AG04449 (cell line): ENCODE results near the gene PLGLB2.
"Not testable (repeated sequence)": the region's sequence is repeated elsewhere in the genome, so short reads cannot be mapped to it uniquely, and the experiment has no call there.

ENCODE experiments used
- CTCF ChIA-PET: fragments of 350-600 bp; formaldehyde crosslinking; extraction: SDS; loops from one replicate; lab custom pipeline; 2021; ENCODE audit warnings: antibody characterized with exemption; lab: Yijun Ruan, JAX
- POLR2A ChIA-PET: fragments of 400-600, 350-600 bp; formaldehyde crosslinking; extraction: SDS; loops from one replicate; lab custom pipeline; 2020; ENCODE audit warnings: antibody characterized with exemption, inconsistent platforms; lab: Yijun Ruan, JAX
- DNase-seq: peaks from one replicate; pipeline ENCODE4 v3.0.0-alpha.2; 2010; ENCODE audit warnings: low read depth, low spot score
- H3K4me3 ChIP-seq: 2 replicates; pipeline ENCODE4 v1.5.1; 2011; ENCODE audit warnings: low read depth, mild to moderate bottlenecking, control low read depth, low read length

The PLGLB2 gene

GRCh38 chr2:87747791-87748190 is at the start of gene PLGLB2:
Gene PLGLB2 (plus strand): TSS chr2:87748087. CDS start chr2:87748154, 67 bp downstream.
- POLR2A ChIA-PET, CTCF ChIA-PET, H3K4me3 ChIP-seq, DNase-seq: not testable (repeated sequence)

GRCh38 chr2:87704572-87705323 is 43.1 kb upstream of the PLGLB2 start:
- DNase-seq, POLR2A ChIA-PET, CTCF ChIA-PET, H3K4me3 ChIP-seq: not testable (repeated sequence)

- DNase-seq, CTCF ChIA-PET, POLR2A ChIA-PET, H3K4me3 ChIP-seq: not testable (repeated sequence)
Measured at GRCh38 chr2:87708368-87708767, 39.5 kb upstream of the PLGLB2 start.

- CTCF ChIA-PET, POLR2A ChIA-PET: not testable (repeated sequence)
Measured at GRCh38 chr2:87727940-87728599, 19.8 kb upstream of the PLGLB2 start.

DNA sequence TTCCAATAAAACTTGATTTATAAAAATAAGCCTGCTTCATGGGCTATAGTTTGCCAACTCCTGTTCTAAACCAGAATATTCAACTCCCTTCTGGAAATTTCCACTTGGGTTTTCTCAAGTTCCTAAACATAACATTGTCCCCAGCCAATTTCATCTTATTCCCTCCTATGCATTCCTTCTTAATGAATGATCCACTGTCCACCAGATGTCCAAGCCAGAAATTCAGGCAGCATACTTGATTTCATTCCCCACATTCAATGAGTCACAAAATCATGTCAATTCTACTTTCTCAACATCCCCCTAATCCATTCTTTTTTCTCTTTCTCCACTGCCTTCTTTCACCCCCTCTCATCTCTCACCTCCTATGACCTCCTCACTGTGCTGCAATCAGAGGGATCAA is 7.0 kb upstream of the PLGLB2 start:
- H3K4me3 ChIP-seq, CTCF ChIA-PET, POLR2A ChIA-PET, DNase-seq: not testable (repeated sequence)

More at GRCh38 chr2:87727940-87728599, 19.8 kb upstream of the PLGLB2 start:
- DNase-seq, H3K4me3 ChIP-seq: not testable (repeated sequence)

DNA sequence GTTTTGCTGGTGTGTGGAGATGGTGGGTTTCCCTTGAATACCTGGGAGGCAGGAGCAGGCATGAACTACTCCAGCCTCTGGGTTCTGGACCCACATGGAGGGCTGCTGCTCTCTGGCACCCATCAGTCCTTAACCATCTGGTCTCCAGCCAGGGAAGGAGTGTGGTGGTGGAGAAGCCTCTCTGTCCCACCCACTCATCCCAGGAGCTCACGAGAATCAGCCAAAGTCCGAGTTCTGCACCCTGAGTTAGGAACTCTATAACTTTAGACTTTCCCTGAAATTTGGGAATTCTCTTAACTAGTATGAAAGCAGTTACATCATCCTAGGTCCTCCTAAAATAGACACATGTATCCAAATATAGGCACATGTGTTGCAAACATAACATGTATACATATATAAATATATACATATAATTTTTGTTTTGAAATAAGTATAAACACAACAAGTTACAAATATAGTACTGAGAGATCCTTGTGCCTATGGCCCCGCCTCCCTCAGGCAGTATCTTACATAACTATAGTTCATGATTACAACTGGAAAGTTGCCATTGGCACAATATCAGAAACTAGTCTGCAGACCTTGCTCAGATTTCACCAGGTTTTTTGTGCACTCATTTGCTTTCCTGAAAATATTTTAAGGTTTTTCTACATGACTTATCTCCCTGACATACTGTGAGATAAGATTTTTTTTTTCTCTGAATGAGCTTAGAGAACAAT is 5.3 kb upstream of the PLGLB2 start:
- H3K4me3 ChIP-seq, DNase-seq, CTCF ChIA-PET, POLR2A ChIA-PET: not testable (repeated sequence)

- POLR2A ChIA-PET, CTCF ChIA-PET, DNase-seq: not testable (repeated sequence)
Measured at GRCh38 chr2:87743638-87744037, 4.2 kb upstream of the PLGLB2 start.

DNA sequence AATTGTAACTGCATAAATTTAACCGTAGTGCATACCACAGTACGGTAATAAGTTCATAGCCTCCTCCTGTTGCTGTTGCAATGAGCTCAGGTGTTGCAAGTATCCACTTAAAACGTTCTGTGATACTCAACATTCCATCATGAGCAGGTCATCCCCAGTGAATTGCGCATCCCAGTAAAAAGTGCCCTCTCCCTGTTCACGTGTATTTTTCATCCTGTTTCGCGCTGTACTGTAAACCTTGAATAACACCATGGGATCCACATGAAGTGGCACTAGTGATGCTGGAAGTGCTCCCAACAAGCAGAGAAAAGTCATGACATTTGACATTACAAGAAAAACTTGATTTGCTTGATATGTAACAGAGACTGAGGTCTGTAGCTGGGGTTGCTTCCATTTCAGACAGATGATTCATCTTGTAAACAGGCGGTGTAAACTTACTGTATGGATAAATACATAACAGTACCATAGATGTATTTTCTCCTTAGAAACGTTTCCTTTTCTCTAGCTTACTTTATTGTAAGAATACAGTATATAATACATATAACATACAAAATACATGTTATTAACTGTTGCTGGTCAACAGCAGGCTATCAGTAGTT is 2.4 kb upstream of the PLGLB2 start:
- DNase-seq, POLR2A ChIA-PET, H3K4me3 ChIP-seq, CTCF ChIA-PET: not testable (repeated sequence)

More at GRCh38 chr2:87743638-87744037, 4.2 kb upstream of the PLGLB2 start:
- not testable (repeated sequence) for H3K4me3 ChIP-seq

- POLR2A ChIA-PET, H3K4me3 ChIP-seq, CTCF ChIA-PET, DNase-seq: not testable (repeated sequence)
Measured at GRCh38 chr2:87748524-87748923, 637 bp downstream of the PLGLB2 start.

DNA sequence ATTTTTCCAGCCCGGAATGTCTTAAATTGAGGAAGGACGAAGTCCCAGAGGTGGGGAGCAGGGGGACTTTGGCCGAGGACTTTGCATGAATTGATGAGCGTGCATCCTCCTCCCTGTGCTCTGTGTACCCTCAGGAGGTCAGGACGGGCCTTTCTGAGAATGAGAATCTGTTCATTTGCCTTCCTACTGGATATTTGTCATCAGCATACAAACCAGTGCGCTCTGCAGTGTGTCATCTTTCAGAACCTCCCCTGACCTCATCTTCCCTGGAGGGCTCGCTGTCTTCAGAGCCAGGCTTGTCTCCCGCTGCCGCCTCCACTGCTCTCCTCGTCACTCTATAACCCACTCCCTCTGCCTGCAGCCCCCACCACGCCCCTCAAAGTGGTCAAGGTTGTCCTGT is 2.7 kb downstream of the PLGLB2 start:
- H3K4me3 ChIP-seq, POLR2A ChIA-PET, CTCF ChIA-PET, DNase-seq: not testable (repeated sequence)

GRCh38 chr2:87754759-87755158 is 6.9 kb downstream of the PLGLB2 start:
- H3K4me3 ChIP-seq, POLR2A ChIA-PET, DNase-seq, CTCF ChIA-PET: not testable (repeated sequence)
